Measurements from ENCODE around the gene ASMTL.
A peak's percentile ranks its signal among the peaks of the same experiment; 100 is the strongest.
"Not testable (repeated sequence)": the region's sequence is repeated elsewhere in the genome, so short reads cannot be mapped to it uniquely, and the experiment has no call there.

Gene ASMTL

GRCh38 chrX:1452516-1453394, at the start of gene ASMTL:
Gene ASMTL (minus strand): TSS chrX:1452909. CDS start chrX:1452840, 69 bp downstream.
- DNase-seq (ENCODE audit: extremely low read depth in 1 of 2, low read depth in 1 of 2) = peak; percentile 100

GRCh38 chrX:1502241-1502640, 49.5 kb upstream of the ASMTL start:
- DNase-seq (ENCODE audit: extremely low read depth in 1 of 2, low read depth in 1 of 2) = no peak

- DNase-seq (ENCODE audit: extremely low read depth in 1 of 2, low read depth in 1 of 2) = no peak
Observed at GRCh38 chrX:1500701-1501624, 48.3 kb upstream of the ASMTL start.

GRCh38 chrX:1496076-1496475, 43.4 kb upstream of the ASMTL start:
- no peak for DNase-seq (ENCODE audit: extremely low read depth in 1 of 2, low read depth in 1 of 2)

- DNase-seq (ENCODE audit: extremely low read depth in 1 of 2, low read depth in 1 of 2) = no peak
Observed at GRCh38 chrX:1493877-1494510, 41.3 kb upstream of the ASMTL start.

GRCh38 chrX:1493412-1493811, 40.7 kb upstream of the ASMTL start:
- no peak for DNase-seq (ENCODE audit: extremely low read depth in 1 of 2, low read depth in 1 of 2)

GRCh38 chrX:1492421-1493012, 39.8 kb upstream of the ASMTL start:
- no peak for DNase-seq (ENCODE audit: extremely low read depth in 1 of 2, low read depth in 1 of 2)

- no peak for DNase-seq (ENCODE audit: extremely low read depth in 1 of 2, low read depth in 1 of 2)
Observed at GRCh38 chrX:1491851-1492349, 39.2 kb upstream of the ASMTL start.

- not testable (repeated sequence) for DNase-seq (ENCODE audit: extremely low read depth in 1 of 2, low read depth in 1 of 2)
Observed at GRCh38 chrX:1491248-1491647, 38.5 kb upstream of the ASMTL start.

- DNase-seq (ENCODE audit: extremely low read depth in 1 of 2, low read depth in 1 of 2) = not testable (repeated sequence)
Observed at GRCh38 chrX:1490723-1491122, 38.0 kb upstream of the ASMTL start.

GRCh38 chrX:1489354-1489753, 36.6 kb upstream of the ASMTL start:
- DNase-seq (ENCODE audit: extremely low read depth in 1 of 2, low read depth in 1 of 2) = not testable (repeated sequence)

- no peak for DNase-seq (ENCODE audit: extremely low read depth in 1 of 2, low read depth in 1 of 2)
Observed at GRCh38 chrX:1488745-1489144, 36.0 kb upstream of the ASMTL start.

- DNase-seq (ENCODE audit: extremely low read depth in 1 of 2, low read depth in 1 of 2) = no peak
Observed at GRCh38 chrX:1488141-1488540, 35.4 kb upstream of the ASMTL start.

GRCh38 chrX:1487401-1487800, 34.7 kb upstream of the ASMTL start:
- no peak for DNase-seq (ENCODE audit: extremely low read depth in 1 of 2, low read depth in 1 of 2)

- DNase-seq (ENCODE audit: extremely low read depth in 1 of 2, low read depth in 1 of 2) = no peak
Observed at GRCh38 chrX:1486749-1487361, 34.1 kb upstream of the ASMTL start.

GRCh38 chrX:1486177-1486576, 33.5 kb upstream of the ASMTL start:
- DNase-seq (ENCODE audit: extremely low read depth in 1 of 2, low read depth in 1 of 2) = no peak

GRCh38 chrX:1485033-1485432, 32.3 kb upstream of the ASMTL start:
- DNase-seq (ENCODE audit: extremely low read depth in 1 of 2, low read depth in 1 of 2) = no peak

- no peak for DNase-seq (ENCODE audit: extremely low read depth in 1 of 2, low read depth in 1 of 2)
Observed at GRCh38 chrX:1484638-1485019, 31.9 kb upstream of the ASMTL start.

GRCh38 chrX:1483843-1484637, 31.3 kb upstream of the ASMTL start:
- DNase-seq (ENCODE audit: extremely low read depth in 1 of 2, low read depth in 1 of 2) = no peak
